B cell (primary cell): Measurements from ENCODE around the gene BANP. TPM values are rescaled to one million over a fixed set of nuclear protein-coding genes. Genes with fewer than 3 reads are reported as not detected.

Source experiments
- ATAC-seq: fragments of 200-7000 bp; cut with Tn5 transposase; one replicate; pipeline ENCODE4 v1.10.0; 2021; ENCODE audit warnings: low read depth, mild to moderate bottlenecking, moderate number of reproducible peaks, moderate library complexity
- CTCF ChIA-PET: fragments of 350-600 bp; sonication (Branson Sonifier 250); formaldehyde crosslinking; loops from one replicate; lab custom pipeline; 2021; ENCODE audit warnings: antibody characterized with exemption, inconsistent platforms; lab: Charles Lee
- POLR2A ChIA-PET: fragments of 350-600 bp; sonication (Branson Sonifier 250); formaldehyde crosslinking; loops from one replicate; lab custom pipeline; 2021; ENCODE audit warnings: antibody characterized with exemption; lab: Charles Lee
- DNase-seq: peaks from one replicate; pipeline ENCODE4 v3.0.0; 2013
- H2AFZ ChIP-seq: 2 replicates; pipeline ENCODE4 v1.6.1; 2012; ENCODE audit warnings: mild to moderate bottlenecking, low read depth, low read length; ENCODE audit not compliant: insufficient read depth, poor library complexity, severe bottlenecking
- H3K27ac ChIP-seq, 2 donors: 1 replicate in 1 of 2; 2 replicates in 1 of 2; pipeline ENCODE4 v1.5.1; 2012 to 2013; ENCODE audit warnings: low read length in 2 of 2, mild to moderate bottlenecking in 2 of 2, moderate library complexity in 1 of 2
- H3K27me3 ChIP-seq, 4 experiments: fragments of 200-600 bp in 1 of 4; sonication (generic) in 1 of 4; replicated peaks in 1 of 4; 1 replicate in 2 of 4; 2 replicates in 2 of 4; pipeline versions ENCODE4 v1.6.1 to v1.7.0; 2013 to 2016; ENCODE audit warnings: low read length in 3 of 4, mild to moderate bottlenecking in 2 of 4, mixed read lengths in 1 of 4, moderate library complexity in 1 of 4; ENCODE audit not compliant: insufficient read depth in 4 of 4, control insufficient read depth in 3 of 4; ENCODE audit errors: control extremely low read depth in 1 of 4
- H3K36me3 ChIP-seq, 2 experiments: replicated peaks in 1 of 2; 1 replicate in 1 of 2; 2 replicates in 1 of 2; pipeline versions ENCODE4 v1.6.1 to v1.7.1; 2013; ENCODE audit warnings: low read length in 1 of 2; ENCODE audit not compliant: insufficient read depth in 2 of 2, control insufficient read depth in 1 of 2; ENCODE audit errors: control extremely low read depth in 1 of 2, extremely low read depth in 1 of 2
- H3K4me1 ChIP-seq, 2 donors: fragments of 200-600 bp in 1 of 2; sonication (generic) in 1 of 2; 1 replicate in 1 of 2; 2 replicates in 1 of 2; pipeline versions ENCODE4 v1.5.1 to v1.6.1; 2013 to 2017; ENCODE audit warnings: low read length in 2 of 2; ENCODE audit not compliant: control insufficient read depth in 2 of 2, insufficient read depth in 2 of 2
- H3K4me2 ChIP-seq: replicated peaks from 2 replicates; pipeline ENCODE3; 2012; ENCODE audit warnings: mild to moderate bottlenecking, low read depth, low read length; ENCODE audit not compliant: poor library complexity, severe bottlenecking
- H3K4me3 ChIP-seq, 5 experiments: fragments of 200-600 bp in 1 of 5; sonication (generic) in 1 of 5; 1 replicate in 3 of 5; 2 replicates in 2 of 5; pipeline versions ENCODE4 v1.5.1 to v1.7.0; 2011 to 2016; ENCODE audit warnings: low read length in 4 of 5, mild to moderate bottlenecking in 4 of 5, low read depth in 2 of 5, control low read depth in 1 of 5, moderate library complexity in 1 of 5; ENCODE audit not compliant: insufficient read depth in 1 of 5; ENCODE audit errors: control extremely low read depth in 1 of 5, extremely low read depth in 1 of 5
- H3K79me2 ChIP-seq: fragments of 200-600 bp; sonication (generic); one replicate; pipeline ENCODE4 v1.6.0; 2016; ENCODE audit warnings: low read length; ENCODE audit not compliant: control insufficient read depth, insufficient read depth
- H3K9ac ChIP-seq: fragments of 200-600 bp; sonication (generic); 2 replicates; pipeline ENCODE4 v1.6.1; 2017; ENCODE audit warnings: mild to moderate bottlenecking, low read length, moderate library complexity
- H3K9me3 ChIP-seq, 3 donors: one replicate each; pipeline versions ENCODE4 v1.6.1 to v1.7.1; 2013; ENCODE audit warnings: low read length in 2 of 3; ENCODE audit not compliant: control insufficient read depth in 2 of 3, insufficient read depth in 1 of 3; ENCODE audit errors: control extremely low read depth in 1 of 3
- H4K20me1 ChIP-seq: 2 replicates; pipeline ENCODE4 v1.6.0; 2012; ENCODE audit warnings: mild to moderate bottlenecking, low read length; ENCODE audit not compliant: insufficient read depth, control insufficient read depth, poor library complexity, severe bottlenecking
- H3K27ac Mint-ChIP-seq: one replicate; pipeline ENCODE4 v1.8.0; 2021; ENCODE audit warnings: mixed read lengths
- H3K27me3 Mint-ChIP-seq: one replicate; pipeline ENCODE4 v1.8.0; 2021; ENCODE audit warnings: mixed read lengths
- H3K4me1 Mint-ChIP-seq: one replicate; pipeline ENCODE4 v1.8.0; 2021; ENCODE audit warnings: mixed read lengths
- H3K4me3 Mint-ChIP-seq: one replicate; pipeline ENCODE4 v1.8.0; 2021; ENCODE audit warnings: mixed read lengths
- H3K9me3 Mint-ChIP-seq: one replicate; pipeline ENCODE4 v1.8.0; 2022; ENCODE audit warnings: mixed read lengths; ENCODE audit not compliant: insufficient read depth
- EZH2 ChIP-seq: IDR thresholded peaks from 2 replicates; pipeline ENCODE4 v1.6.1; 2012; ENCODE audit warnings: borderline replicate concordance, low read depth, mild to moderate bottlenecking, moderate library complexity, low read length; ENCODE audit not compliant: insufficient read depth, poor library complexity, severe bottlenecking
- WGBS: methylation state at CpG from one replicate; pipeline ENCODE4 v1.1.5; 2013; ENCODE audit warnings: missing lambda C conversion rate; ENCODE audit not compliant: insufficient coverage; 5-methylcytosine and 5-hydroxymethylcytosine counted together
- intact Hi-C: fragments of 100-400 bp; cut with micrococcal nuclease; formaldehyde crosslinking; loops from one replicate; pipeline ENCODE4 v1.10.0; 2022
- polyA plus RNA-seq: library from polyadenylated mRNA; depleted of rRNA; stranded (reverse); fragments of >200 nt; gene quantifications from 2 replicates; pipeline ENCODE4 v1.2.3, GENCODE V29; 2012
- total RNA-seq, 2 donors: library from RNA; stranded (reverse); fragments of 120-200 nt in 1 of 2; gene quantifications; 1 replicate in 1 of 2; 2 replicates in 1 of 2; pipeline versions ENCODE4 v1.2.3 to v1.2.4, GENCODE V29; 2013 to 2022
- TF ChIP-seq, protein P1 (sequence below): fragments of 200-600 bp; IDR thresholded peaks from one replicate; pipeline ENCODE4 v1.8.0; 2022; ENCODE audit warnings: antibody characterized with exemption, mild to moderate bottlenecking

Gene BANP
- total and polyA plus RNA-seq, 2 donors (not counting 1 experiment from before 2014, with no cell fraction given) = 44.4 to 181 TPM

DNA sequence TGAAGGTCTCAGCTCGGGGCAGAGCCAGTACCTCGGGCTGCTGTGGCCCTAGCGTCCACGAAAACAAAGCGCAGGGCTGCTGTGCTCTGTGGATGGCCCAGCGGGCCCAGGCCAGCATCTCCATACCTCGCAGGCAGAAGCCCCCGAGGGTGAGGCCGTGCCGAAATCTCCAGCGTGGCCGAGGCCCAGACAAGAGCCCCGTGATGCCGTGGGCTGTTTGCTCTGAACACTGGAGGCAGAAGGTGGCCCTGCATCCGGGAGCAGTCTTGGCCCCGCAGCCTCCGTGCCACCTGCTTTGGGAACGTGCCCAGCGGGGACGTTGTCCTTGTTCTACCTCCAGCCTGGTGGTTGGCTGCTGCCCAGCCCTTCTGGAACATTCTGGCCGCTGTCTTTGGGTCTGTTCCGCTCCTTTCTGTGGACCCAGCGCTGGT lies 121.4 kb downstream of the BANP start:
- Mint-ChIP-seq H3K27ac (no peak overlapping the region), H3K4me3 (no peak overlapping the region), H3K9me3 (no peaks in the 10 kb centered on the region), H3K4me1 (peaks cover 43% of the 10 kb centered on the region), H3K27me3 (no peaks in the 10 kb centered on the region)
- H3K27ac ChIP-seq = no peak overlapping the region
- intact Hi-C loops = no loop called here
- peaks cover 34 to 45% of the 10 kb centered on the region in 2 donors for H3K4me1 ChIP-seq
- peaks cover 0 to 7% (median 0%) of the 10 kb centered on the region in 3 donors for H3K9me3 ChIP-seq
- 94% methylated on average over 23 of the region's 23 CpGs for WGBS
- TF ChIP-seq EZH2 = no peak
- TF ChIP-seq, protein P1, sequence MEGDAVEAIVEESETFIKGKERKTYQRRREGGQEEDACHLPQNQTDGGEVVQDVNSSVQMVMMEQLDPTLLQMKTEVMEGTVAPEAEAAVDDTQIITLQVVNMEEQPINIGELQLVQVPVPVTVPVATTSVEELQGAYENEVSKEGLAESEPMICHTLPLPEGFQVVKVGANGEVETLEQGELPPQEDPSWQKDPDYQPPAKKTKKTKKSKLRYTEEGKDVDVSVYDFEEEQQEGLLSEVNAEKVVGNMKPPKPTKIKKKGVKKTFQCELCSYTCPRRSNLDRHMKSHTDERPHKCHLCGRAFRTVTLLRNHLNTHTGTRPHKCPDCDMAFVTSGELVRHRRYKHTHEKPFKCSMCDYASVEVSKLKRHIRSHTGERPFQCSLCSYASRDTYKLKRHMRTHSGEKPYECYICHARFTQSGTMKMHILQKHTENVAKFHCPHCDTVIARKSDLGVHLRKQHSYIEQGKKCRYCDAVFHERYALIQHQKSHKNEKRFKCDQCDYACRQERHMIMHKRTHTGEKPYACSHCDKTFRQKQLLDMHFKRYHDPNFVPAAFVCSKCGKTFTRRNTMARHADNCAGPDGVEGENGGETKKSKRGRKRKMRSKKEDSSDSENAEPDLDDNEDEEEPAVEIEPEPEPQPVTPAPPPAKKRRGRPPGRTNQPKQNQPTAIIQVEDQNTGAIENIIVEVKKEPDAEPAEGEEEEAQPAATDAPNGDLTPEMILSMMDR = no peak
- H3K79me2 ChIP-seq = peaks cover 35% of the 10 kb centered on the region
- no peak overlapping the region for H2AFZ ChIP-seq
- DNase-seq (no peak), ATAC-seq (no peak)
- H3K9ac ChIP-seq = no peak overlapping the region
- H3K4me2 ChIP-seq = no peak overlapping the region
- no peaks in the 10 kb centered on the region for H4K20me1 ChIP-seq
- H3K4me3 ChIP-seq = no peak overlapping the region
- H3K36me3 ChIP-seq = peaks cover 0 to 55% of the 10 kb centered on the region in 2 experiments
- POLR2A ChIA-PET = no interaction called here
- CTCF ChIA-PET = no interaction called here
- no peaks in the 10 kb centered on the region for H3K27me3 ChIP-seq

DNA sequence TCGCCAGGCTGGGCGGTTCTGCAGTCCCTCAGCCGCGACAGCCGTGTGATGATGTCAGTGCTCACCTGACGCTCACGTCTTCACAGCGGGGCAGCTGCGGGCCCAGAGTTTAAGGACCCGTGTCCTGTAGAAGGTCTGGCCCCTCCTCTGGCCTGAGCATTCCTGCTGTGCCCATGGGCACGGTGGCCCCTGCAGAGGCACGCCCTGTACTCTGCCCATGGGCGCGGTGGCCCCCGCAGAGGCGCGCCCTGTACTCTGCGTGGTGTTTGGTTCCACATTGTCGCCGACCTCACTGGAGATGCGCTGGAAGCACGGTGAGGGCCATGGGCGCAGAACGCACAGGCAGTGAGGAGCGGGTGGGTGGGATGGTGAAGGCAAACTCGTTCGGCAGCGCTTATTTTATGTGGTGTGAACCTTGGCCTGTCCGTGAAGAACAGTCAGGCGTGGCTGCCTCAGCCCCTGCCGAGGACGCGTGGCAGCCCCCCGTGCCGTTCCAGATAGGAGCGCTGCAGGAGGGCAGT lies 122.0 kb downstream of the BANP start:
- no peaks in the 10 kb centered on the region for H4K20me1 ChIP-seq
- H3K4me1 ChIP-seq = peaks cover 27 to 39% of the 10 kb centered on the region in 2 donors
- 94% methylated on average over 35 of the region's 36 CpGs for WGBS
- H2AFZ ChIP-seq = no peak overlapping the region
- no peak overlapping the region for H3K4me3 Mint-ChIP-seq
- TF ChIP-seq, protein P1 = no peak
- TF ChIP-seq EZH2 = no peak
- H3K79me2 ChIP-seq = peaks cover 28% of the 10 kb centered on the region
- H3K27me3 ChIP-seq = no peaks in the 10 kb centered on the region
- H3K4me2 ChIP-seq = no peak overlapping the region
- ChIA-PET CTCF (no interaction called here), POLR2A (interaction anchor here (0.6 kb wide), 1 partner anchor 11 kb away, joined by 5 read pairs; no protein-coding TSS in a partner anchor)
- peaks cover 37% of the 10 kb centered on the region for H3K4me1 Mint-ChIP-seq
- H3K27ac Mint-ChIP-seq = no peak overlapping the region
- H3K9me3 ChIP-seq = peaks cover 0 to 7% (median 0%) of the 10 kb centered on the region in 3 donors
- no peaks in the 10 kb centered on the region for H3K27me3 Mint-ChIP-seq
- H3K4me3 ChIP-seq = no peak overlapping the region
- ATAC-seq (no peak), DNase-seq (no peak)
- no peak overlapping the region for H3K9ac ChIP-seq
- H3K27ac ChIP-seq = no peak overlapping the region
- intact Hi-C loops = no loop called here
- H3K36me3 ChIP-seq = peaks cover 0 to 58% of the 10 kb centered on the region in 2 experiments
- H3K9me3 Mint-ChIP-seq = no peaks in the 10 kb centered on the region
